ENCODE data around the gene CACNA1E. TPM values are rescaled to one million over a fixed set of nuclear protein-coding genes. Genes with fewer than 3 reads are reported as not detected.

Gene CACNA1E
- total and polyA plus RNA-seq, 10 donors = 0.02 to 6.1 (median 1.2) TPM

GRCh38 chr1:181618559-181618958 is 135.2 kb downstream of the CACNA1E start:
- Histone ChIP-seq H3K27me3 (replicated peaks in 1 of 7) (peaks cover 0 to 11% (median 0%) of the 10 kb centered on the region in 7 donors), H3K9me3 (peaks cover 0 to 11% (median 4%) of the 10 kb centered on the region in 8 donors), H3K27ac (no peak overlapping the region), H3K4me1 (no peaks in the 10 kb centered on the region), H3K36me3 (no peaks in the 10 kb centered on the region), H3K4me3 (no peak overlapping the region)
- 32 to 68% (median 35%) methylated on average over 2 of the region's 2 CpGs for WGBS, 5 donors
- intact Hi-C loops (cut with DNase I; ENCODE audit: low total_unique reads) = no loop called here
- DNase-seq = no peak
- no peak for TF ChIP-seq CTCF (IDR thresholded peaks at IDR 0.05 in 8 of 11, conservative IDR thresholded peaks at IDR 0.05 in 3 of 11)
- TF ChIP-seq POLR2AphosphoS5 (IDR thresholded peaks at IDR 0.05) = no peak
- TF ChIP-seq POLR2A (IDR thresholded peaks at IDR 0.05) = no peak

- peaks cover 0 to 11% (median 0%) of the 10 kb centered on the region in 7 donors for H3K27me3 ChIP-seq (replicated peaks in 1 of 7)
- H3K9me3 ChIP-seq = no peaks in the 10 kb centered on the region
- WGBS, 5 donors = 77 to 91% (median 89%) methylated on average over 1 of the region's 1 CpG
- H3K4me3 ChIP-seq = no peak overlapping the region
- H3K4me1 ChIP-seq = no peaks in the 10 kb centered on the region
- no peaks in the 10 kb centered on the region for H3K36me3 ChIP-seq
- no peak overlapping the region for H3K27ac ChIP-seq
- no peak for DNase-seq
- intact Hi-C loops (cut with DNase I; ENCODE audit: low total_unique reads) = no loop called here
- TF ChIP-seq CTCF (IDR thresholded peaks at IDR 0.05 in 8 of 11, conservative IDR thresholded peaks at IDR 0.05 in 3 of 11) (no peak), POLR2A (IDR thresholded peaks at IDR 0.05) (no peak), POLR2AphosphoS5 (IDR thresholded peaks at IDR 0.05) (no peak)
Observed at GRCh38 chr1:181620183-181620582, 136.9 kb downstream of the CACNA1E start.

DNA sequence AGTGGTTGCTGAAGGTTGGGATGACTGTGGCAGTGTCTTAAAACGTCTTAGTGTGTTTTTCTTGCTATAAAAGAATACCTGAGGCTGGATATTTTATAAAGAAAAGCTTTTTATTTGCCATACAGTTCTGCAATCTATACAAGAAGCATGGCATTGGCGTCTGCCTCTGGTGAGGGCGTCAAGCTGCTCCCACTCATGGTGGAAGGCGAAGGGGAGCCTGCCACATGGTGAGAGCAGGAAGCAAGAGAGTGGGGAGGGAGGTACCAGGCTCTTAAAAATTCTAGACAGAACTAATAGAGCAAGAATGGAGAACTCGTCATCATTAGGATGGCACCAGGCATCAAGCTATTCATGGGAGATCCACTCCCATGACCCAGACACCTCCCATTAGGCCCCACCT is 140.5 kb downstream of the CACNA1E start:
- DNase-seq = no peak
- H3K9me3 ChIP-seq = no peaks in the 10 kb centered on the region
- H3K4me3 ChIP-seq = no peak overlapping the region
- TF ChIP-seq CTCF (IDR thresholded peaks at IDR 0.05 in 8 of 11, conservative IDR thresholded peaks at IDR 0.05 in 3 of 11) (no peak), POLR2AphosphoS5 (IDR thresholded peaks at IDR 0.05) (no peak), POLR2A (IDR thresholded peaks at IDR 0.05) (no peak)
- H3K27ac ChIP-seq = no peak overlapping the region
- 50 to 60% (median 55%) methylated on average over 5 of the region's 5 CpGs for WGBS, 5 donors
- intact Hi-C loops (cut with DNase I; ENCODE audit: low total_unique reads) = no loop called here
- H3K36me3 ChIP-seq = no peaks in the 10 kb centered on the region
- no peaks in the 10 kb centered on the region for H3K27me3 ChIP-seq (replicated peaks in 1 of 7)
- H3K4me1 ChIP-seq = no peaks in the 10 kb centered on the region

GRCh38 chr1:181626279-181626938 is 143.1 kb downstream of the CACNA1E start:
- Histone ChIP-seq H3K36me3 (no peaks in the 10 kb centered on the region), H3K4me1 (no peaks in the 10 kb centered on the region), H3K9me3 (no peaks in the 10 kb centered on the region), H3K27ac (no peak overlapping the region), H3K27me3 (replicated peaks in 1 of 7) (peaks cover 0 to 5% (median 0%) of the 10 kb centered on the region in 7 donors), H3K4me3 (no peak overlapping the region)
- 58 to 76% (median 65%) methylated on average over 5 of the region's 5 CpGs for WGBS, 5 donors
- intact Hi-C loops (cut with DNase I; ENCODE audit: low total_unique reads) = no loop called here
- no peak for TF ChIP-seq CTCF (IDR thresholded peaks at IDR 0.05 in 8 of 11, conservative IDR thresholded peaks at IDR 0.05 in 3 of 11)
- no peak for TF ChIP-seq POLR2A (IDR thresholded peaks at IDR 0.05)
- TF ChIP-seq POLR2AphosphoS5 (IDR thresholded peaks at IDR 0.05) = no peak
- DNase-seq = no peak

Measured in spleen (tissue), 11 donors.